Keratinocyte (primary cell): Measurements from ENCODE around the gene CSMD2. TPM values are rescaled to one million over a fixed set of nuclear protein-coding genes. Genes with fewer than 3 reads are reported as not detected.

Experiments used
- DNase-seq: peaks from one replicate; pipeline ENCODE4 v3.0.0-alpha.2; 2011; ENCODE audit warnings: low read depth, missing footprints, low spot score
- FAIRE-seq: peaks from 2 replicates; lab custom pipeline; 2011; peaks lifted over from hg19 to GRCh38; lab: Jason Lieb, UNC
- H2AFZ ChIP-seq: 2 replicates; pipeline ENCODE4 v1.6.0; 2012; ENCODE audit warnings: low read length, control low read depth, inconsistent platforms; ENCODE audit not compliant: control insufficient read depth
- H3K27ac ChIP-seq: 2 replicates; pipeline ENCODE4 v1.5.1; 2011; ENCODE audit warnings: low read length; ENCODE audit not compliant: control insufficient read depth, insufficient read depth
- H3K27me3 ChIP-seq: 3 replicates; pipeline ENCODE4 v1.6.0; 2011; ENCODE audit warnings: low read length; ENCODE audit not compliant: control insufficient read depth, insufficient read depth; ENCODE audit errors: extremely low read depth
- H3K36me3 ChIP-seq, 2 experiments: 2 replicates in 1 of 2; 3 replicates in 1 of 2; pipeline ENCODE4 v1.5.1; 2011; ENCODE audit warnings: low read length in 2 of 2, mild to moderate bottlenecking in 1 of 2; ENCODE audit not compliant: control insufficient read depth in 2 of 2, insufficient read depth in 2 of 2; ENCODE audit errors: extremely low read depth in 1 of 2
- H3K4me1 ChIP-seq: 3 replicates; pipeline ENCODE4 v1.5.1; 2011; ENCODE audit warnings: low read length; ENCODE audit not compliant: control insufficient read depth, insufficient read depth; ENCODE audit errors: extremely low read depth
- H3K4me2 ChIP-seq: 3 replicates; pipeline ENCODE4 v1.6.0; 2011; ENCODE audit warnings: low read depth, low read length; ENCODE audit not compliant: control insufficient read depth, insufficient read depth; ENCODE audit errors: extremely low read depth
- H3K4me3 ChIP-seq, 3 experiments: fragments of 200-600 bp in 1 of 3; sonication (generic) in 1 of 3; 2 replicates in 2 of 3; 3 replicates in 1 of 3; pipeline ENCODE4 v1.5.1; 2011 to 2016; ENCODE audit warnings: low read length in 3 of 3, mild to moderate bottlenecking in 3 of 3, control low read depth in 2 of 3, inconsistent platforms in 1 of 3, low read depth in 1 of 3, mixed read lengths in 1 of 3, mixed run types in 1 of 3, moderate library complexity in 1 of 3; ENCODE audit not compliant: control insufficient read depth in 2 of 3, insufficient read depth in 2 of 3; ENCODE audit errors: extremely low read depth in 1 of 3
- H3K79me2 ChIP-seq: 2 replicates; pipeline ENCODE4 v1.6.0; 2012; ENCODE audit warnings: low read length; ENCODE audit not compliant: control insufficient read depth, insufficient read depth
- H3K9ac ChIP-seq: 3 replicates; pipeline ENCODE4 v1.6.0; 2011; ENCODE audit warnings: low read length; ENCODE audit not compliant: control insufficient read depth, insufficient read depth; ENCODE audit errors: extremely low read depth
- H3K9me1 ChIP-seq: 3 replicates; pipeline ENCODE4 v1.6.0; 2011; ENCODE audit warnings: low read length; ENCODE audit not compliant: control insufficient read depth, insufficient read depth; ENCODE audit errors: extremely low read depth
- H3K9me3 ChIP-seq: 2 replicates; pipeline ENCODE4 v1.5.1; 2012; ENCODE audit warnings: low read depth, low read length; ENCODE audit not compliant: control insufficient read depth
- H4K20me1 ChIP-seq: 3 replicates; pipeline ENCODE4 v1.6.0; 2011; ENCODE audit warnings: low read length; ENCODE audit not compliant: control insufficient read depth, insufficient read depth; ENCODE audit errors: extremely low read depth
- EZH2 ChIP-seq: IDR thresholded peaks from one replicate; pipeline ENCODE4 v1.6.1; 2012; ENCODE audit warnings: inconsistent platforms, mild to moderate bottlenecking, low read length, moderate library complexity
- dilution Hi-C: fragments of 300-500 bp; cut with MboI; formaldehyde crosslinking; loops from one replicate; pipeline ENCODE4 v1.7.0; 2020; ENCODE audit warnings: low sequenced_read_pairs; ENCODE audit not compliant: extremely low pct_ligation_motif_present
- polyA plus RNA-seq, 5 experiments: library from polyadenylated mRNA; depleted of rRNA in 3 of 5; stranded (reverse) in 3 of 5; stranded (forward) in 1 of 5; unstranded in 1 of 5; fragments of >200 nt; gene quantifications; 1 replicate in 1 of 5; 2 replicates in 3 of 5; 3 replicates in 1 of 5; pipeline versions ENCODE4 v1.2.1 to v1.2.3, GENCODE V29; 2011 to 2012; ENCODE audit warnings: missing spikeins in 2 of 5, low read depth in 1 of 5, low replicate concordance in 1 of 5
- TF ChIP-seq, protein P1 (sequence below), 3 experiments: IDR thresholded peaks in 1 of 3; conservative IDR thresholded peaks in 1 of 3; optimal IDR thresholded peaks in 1 of 3; 2 replicates in 2 of 3; 3 replicates in 1 of 3; pipeline versions ENCODE3 to v1.5.1; 2011; ENCODE audit warnings: low read length in 3 of 3, mild to moderate bottlenecking in 3 of 3, moderate library complexity in 2 of 3, control low read depth in 1 of 3, inconsistent platforms in 1 of 3; ENCODE audit not compliant: insufficient read depth in 2 of 3; ENCODE audit errors: extremely low read depth in 1 of 3

Gene CSMD2
- polyA plus RNA-seq, 1 donor (not counting 4 experiments of a cell fraction or from before 2014, with no cell fraction given), result 2.0 TPM

DNA sequence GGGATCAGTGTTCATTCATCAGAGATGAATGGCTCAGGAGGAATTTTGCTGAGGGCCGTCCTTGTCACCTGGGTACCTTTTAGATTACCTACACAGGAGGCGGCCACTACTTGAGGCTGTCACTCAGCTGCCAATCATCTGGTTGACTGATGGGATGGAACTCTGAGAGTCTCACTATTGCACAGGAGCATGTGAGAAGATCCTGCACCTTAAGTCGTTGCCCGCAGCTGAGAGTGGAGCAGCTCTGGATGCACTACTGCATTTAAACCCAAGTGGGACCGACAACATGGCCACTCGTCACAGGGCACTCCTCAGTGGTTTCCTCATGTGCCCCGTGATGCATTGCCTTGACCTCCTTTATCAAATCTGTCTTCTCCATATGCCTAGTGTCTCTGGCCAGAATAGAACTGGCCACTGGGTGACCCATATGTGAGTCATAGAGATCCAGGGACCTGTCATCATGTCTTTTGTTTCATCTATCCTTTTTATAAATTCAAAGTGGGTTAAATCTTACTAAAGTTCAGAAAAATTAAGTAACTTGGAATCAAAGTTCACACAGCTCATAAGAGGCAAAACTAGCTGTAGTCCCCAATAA is 527.1 kb downstream of the CSMD2 start:
- Histone ChIP-seq H3K9ac (no peak overlapping the region), H3K27ac (no peak overlapping the region), H3K9me3 (no peaks in the 10 kb centered on the region), H3K79me2 (no peaks in the 10 kb centered on the region), H3K27me3 (no peaks in the 10 kb centered on the region), H2AFZ (no peak overlapping the region), H3K9me1 (no peaks in the 10 kb centered on the region), H3K4me2 (no peak overlapping the region), H4K20me1 (peaks cover 2% of the 10 kb centered on the region), H3K4me3 (no peak overlapping the region), H3K4me1 (no peaks in the 10 kb centered on the region), H3K36me3 (no peaks in the 10 kb centered on the region)
- dilution Hi-C loops, result no loop called here
- FAIRE-seq (no peak), DNase-seq (no peak)
- TF ChIP-seq EZH2, result no peak
- TF ChIP-seq, protein P1, sequence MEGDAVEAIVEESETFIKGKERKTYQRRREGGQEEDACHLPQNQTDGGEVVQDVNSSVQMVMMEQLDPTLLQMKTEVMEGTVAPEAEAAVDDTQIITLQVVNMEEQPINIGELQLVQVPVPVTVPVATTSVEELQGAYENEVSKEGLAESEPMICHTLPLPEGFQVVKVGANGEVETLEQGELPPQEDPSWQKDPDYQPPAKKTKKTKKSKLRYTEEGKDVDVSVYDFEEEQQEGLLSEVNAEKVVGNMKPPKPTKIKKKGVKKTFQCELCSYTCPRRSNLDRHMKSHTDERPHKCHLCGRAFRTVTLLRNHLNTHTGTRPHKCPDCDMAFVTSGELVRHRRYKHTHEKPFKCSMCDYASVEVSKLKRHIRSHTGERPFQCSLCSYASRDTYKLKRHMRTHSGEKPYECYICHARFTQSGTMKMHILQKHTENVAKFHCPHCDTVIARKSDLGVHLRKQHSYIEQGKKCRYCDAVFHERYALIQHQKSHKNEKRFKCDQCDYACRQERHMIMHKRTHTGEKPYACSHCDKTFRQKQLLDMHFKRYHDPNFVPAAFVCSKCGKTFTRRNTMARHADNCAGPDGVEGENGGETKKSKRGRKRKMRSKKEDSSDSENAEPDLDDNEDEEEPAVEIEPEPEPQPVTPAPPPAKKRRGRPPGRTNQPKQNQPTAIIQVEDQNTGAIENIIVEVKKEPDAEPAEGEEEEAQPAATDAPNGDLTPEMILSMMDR (optimal IDR thresholded peaks at IDR 0.05 in 1 of 3, IDR thresholded peaks at IDR 0.05 in 1 of 3, conservative IDR thresholded peaks at IDR 0.05 in 1 of 3; ENCODE audit: extremely low read depth in 1 of 3, insufficient read depth in 2 of 3, low read length in 3 of 3), result no peak

DNA sequence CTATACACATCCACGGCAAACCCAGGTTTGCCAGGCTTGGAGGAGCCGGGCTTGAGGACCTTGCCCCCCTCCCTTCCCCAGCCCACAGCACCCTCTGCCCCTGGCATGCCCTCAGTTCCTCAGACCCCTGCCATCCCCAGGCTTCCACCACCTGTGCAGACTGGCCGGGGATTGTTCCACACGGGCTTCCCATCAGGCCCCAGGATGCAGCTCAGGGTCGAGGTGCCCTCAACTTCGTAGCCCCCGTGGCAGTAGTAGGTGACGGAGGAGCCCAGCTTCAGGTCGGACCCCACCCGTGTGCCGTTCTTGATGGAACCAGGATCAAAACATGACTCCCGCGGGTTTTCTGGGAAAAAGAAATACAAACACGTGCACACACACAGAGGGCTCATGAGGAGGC is 528.8 kb downstream of the CSMD2 start:
- no peaks in the 10 kb centered on the region for H3K36me3 ChIP-seq
- H3K27ac ChIP-seq, result no peak overlapping the region
- no peak overlapping the region for H3K4me3 ChIP-seq
- DNase-seq (no peak), FAIRE-seq (no peak)
- H3K9me1 ChIP-seq, result no peaks in the 10 kb centered on the region
- H2AFZ ChIP-seq, result no peak overlapping the region
- TF ChIP-seq EZH2, result no peak
- TF ChIP-seq, protein P1 (optimal IDR thresholded peaks at IDR 0.05 in 1 of 3, IDR thresholded peaks at IDR 0.05 in 1 of 3, conservative IDR thresholded peaks at IDR 0.05 in 1 of 3; ENCODE audit: extremely low read depth in 1 of 3, insufficient read depth in 2 of 3, low read length in 3 of 3), result no peak
- H3K9ac ChIP-seq, result no peak overlapping the region
- no peaks in the 10 kb centered on the region for H3K4me1 ChIP-seq
- dilution Hi-C loops, result no loop called here
- no peaks in the 10 kb centered on the region for H3K79me2 ChIP-seq
- H3K9me3 ChIP-seq, result no peaks in the 10 kb centered on the region
- H3K27me3 ChIP-seq, result no peaks in the 10 kb centered on the region
- peaks cover 2% of the 10 kb centered on the region for H4K20me1 ChIP-seq
- H3K4me2 ChIP-seq, result no peak overlapping the region
